GM20000 (cell line): Measurements from ENCODE around the gene ZSCAN1.

ENCODE experiments used
- DNase-seq: peaks from one replicate; pipeline ENCODE4 v3.0.0; 2012; ENCODE audit warnings: low spot score
- CTCF ChIP-seq: IDR thresholded peaks from 2 replicates; pipeline ENCODE4 v1.5.1; 2012; ENCODE audit warnings: mild to moderate bottlenecking, control low read depth; ENCODE audit errors: extremely low read depth, missing control alignments

Gene ZSCAN1

GRCh38 chr19:58033741-58034476 lies at the start of gene ZSCAN1:
Gene ZSCAN1 (plus strand): TSS chr19:58034025. CDS start chr19:58037837, 3,812 bp downstream.
- no peak for DNase-seq

GRCh38 chr19:57992841-57993240 lies 41.0 kb upstream of the ZSCAN1 start:
- TF ChIP-seq CTCF, result no peak
- DNase-seq, result no peak

More at GRCh38 chr19:58033741-58034476, at the start of gene ZSCAN1:
- TF ChIP-seq CTCF, result no peak

- TF ChIP-seq CTCF, result no peak
- DNase-seq, result peak; percentile 16
Measured at GRCh38 chr19:58000677-58001076, 33.1 kb upstream of the ZSCAN1 start.

- TF ChIP-seq CTCF, result no peak
- peak; percentile 44 for DNase-seq
Measured at GRCh38 chr19:58001895-58002369, 31.9 kb upstream of the ZSCAN1 start.

GRCh38 chr19:58002384-58003173 lies 31.2 kb upstream of the ZSCAN1 start, which contains the start of gene ZNF606:
Gene ZNF606 (minus strand): TSS chr19:58002820. CDS start chr19:58001319, 1,501 bp downstream.
- DNase-seq, result peak; percentile 97
- TF ChIP-seq CTCF, result no peak

GRCh38 chr19:58003174-58003828 lies 30.5 kb upstream of the ZSCAN1 start:
- no peak for DNase-seq
- no peak for TF ChIP-seq CTCF
